ENCODE measurements around the gene CCDC188. TPM values are rescaled to one million over a fixed set of nuclear protein-coding genes. Genes with fewer than 3 reads are reported as not detected.

CCDC188 gene
- total RNA-seq, 1 experiment from 2014 or later: not detected

GRCh38 chr22:20135265-20135664, 15.6 kb downstream of the CCDC188 start:
- no TSS peak for BruUV-seq (replicated peaks)
- no peaks in the 10 kb centered on the region for H3K9me2 ChIP-seq (replicated peaks; ENCODE audit: low read length)
- H3K27me3 ChIP-seq (ENCODE audit: low read length): no peaks in the 10 kb centered on the region
- no peak overlapping the region for H2AFZ ChIP-seq (ENCODE audit: low read length)
- TF ChIP-seq EZH2phosphoT487 (IDR thresholded peaks at IDR 0.05; ENCODE audit: borderline replicate concordance, low read length): no peak
- no peak for TF ChIP-seq CTCF (conservative IDR thresholded peaks at IDR 0.05; ENCODE audit: low read depth, low read length)
- TF ChIP-seq EZH2 (IDR thresholded peaks at IDR 0.05; ENCODE audit: low read length, unreplicated experiment): no peak
- no peak for DNase-seq
- CTCF ChIA-PET: no interaction called here
- no peak overlapping the region for H3K27ac ChIP-seq (ENCODE audit: low read length)
- POLR2A ChIA-PET (ENCODE audit: unreplicated experiment): no interaction called here
- H3K4me1 ChIP-seq (ENCODE audit: insufficient read depth, low read length): peaks cover 7% of the 10 kb centered on the region; the same call in 1 of the 2 replicates
- no peak overlapping the region for H3K4me2 ChIP-seq (ENCODE audit: low read length)
- H4K20me1 ChIP-seq (ENCODE audit: low read length): no peaks in the 10 kb centered on the region
- no peaks in the 10 kb centered on the region for H3K36me3 ChIP-seq (ENCODE audit: low read depth, low read length)
- intact Hi-C loops (cut with micrococcal nuclease): no loop called here
- H3K9me3 ChIP-seq (ENCODE audit: low read length): no peaks in the 10 kb centered on the region
- ATAC-seq: no peak
- no peaks in the 10 kb centered on the region for H3F3A ChIP-seq (ENCODE audit: low read length, unreplicated experiment)
- no peak overlapping the region for H3K9ac ChIP-seq (ENCODE audit: low read length)
- H3K4me3 ChIP-seq (ENCODE audit: low read length): no peak overlapping the region
- H3K79me2 ChIP-seq (ENCODE audit: low read length): peaks cover 57% of the 10 kb centered on the region

DNA sequence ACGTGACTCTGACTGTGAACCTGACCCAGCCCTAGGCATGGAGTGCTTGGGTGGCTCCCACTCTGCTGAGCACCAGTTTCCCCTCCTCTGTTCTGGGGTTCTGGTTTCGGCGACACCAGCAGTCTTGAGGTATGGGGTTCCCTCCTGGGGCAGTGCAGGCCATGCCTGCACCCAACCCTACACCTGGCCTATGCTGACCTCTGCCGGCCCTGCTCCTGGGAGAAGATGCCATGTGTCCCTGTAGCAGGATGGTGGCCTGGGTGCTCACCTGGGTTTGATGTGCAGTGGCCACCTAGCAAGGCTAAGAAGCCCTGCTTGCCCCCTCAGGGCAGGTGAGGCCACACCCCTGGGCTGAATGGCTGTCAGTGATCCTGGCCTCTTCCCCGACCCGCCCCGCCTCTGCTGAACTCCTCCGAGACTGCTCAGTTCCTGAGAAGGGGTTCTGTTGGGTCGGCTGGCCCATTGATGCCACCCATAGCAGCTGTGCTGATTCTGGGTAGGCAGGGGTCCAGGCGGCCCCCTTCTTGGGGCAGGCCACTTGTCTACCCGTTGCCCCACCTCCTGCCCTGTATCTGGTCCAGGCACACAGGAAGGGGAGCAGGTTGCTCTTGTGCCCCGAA, 16.8 kb downstream of the CCDC188 start:
- ChIA-PET POLR2A (ENCODE audit: unreplicated experiment) (no interaction called here), CTCF (no interaction called here)
- TF ChIP-seq EZH2phosphoT487 (IDR thresholded peaks at IDR 0.05; ENCODE audit: borderline replicate concordance, low read length) (no peak), EZH2 (IDR thresholded peaks at IDR 0.05; ENCODE audit: low read length, unreplicated experiment) (no peak), CTCF (conservative IDR thresholded peaks at IDR 0.05; ENCODE audit: low read depth, low read length) (no peak)
- DNase-seq (no peak), ATAC-seq (no peak)
- no peaks in the 10 kb centered on the region for H3F3A ChIP-seq (ENCODE audit: low read length, unreplicated experiment)
- peaks cover 57% of the 10 kb centered on the region for H3K79me2 ChIP-seq (ENCODE audit: low read length)
- no peaks in the 10 kb centered on the region for H3K9me3 ChIP-seq (ENCODE audit: low read length)
- no peaks in the 10 kb centered on the region for H3K27me3 ChIP-seq (ENCODE audit: low read length)
- H3K9ac ChIP-seq (ENCODE audit: low read length): no peak overlapping the region
- H3K4me3 ChIP-seq (ENCODE audit: low read length): no peak overlapping the region
- no peak overlapping the region for H2AFZ ChIP-seq (ENCODE audit: low read length)
- no TSS peak for BruUV-seq (replicated peaks)
- no peaks in the 10 kb centered on the region for H3K36me3 ChIP-seq (ENCODE audit: low read depth, low read length)
- no peaks in the 10 kb centered on the region for H4K20me1 ChIP-seq (ENCODE audit: low read length)
- peaks cover 7% of the 10 kb centered on the region; the same call in 1 of the 2 replicates for H3K4me1 ChIP-seq (ENCODE audit: insufficient read depth, low read length)
- intact Hi-C loops (cut with micrococcal nuclease): no loop called here
- no peak overlapping the region for H3K27ac ChIP-seq (ENCODE audit: low read length)
- H3K4me2 ChIP-seq (ENCODE audit: low read length): no peak overlapping the region
- H3K9me2 ChIP-seq (replicated peaks; ENCODE audit: low read length): no peaks in the 10 kb centered on the region

DNA sequence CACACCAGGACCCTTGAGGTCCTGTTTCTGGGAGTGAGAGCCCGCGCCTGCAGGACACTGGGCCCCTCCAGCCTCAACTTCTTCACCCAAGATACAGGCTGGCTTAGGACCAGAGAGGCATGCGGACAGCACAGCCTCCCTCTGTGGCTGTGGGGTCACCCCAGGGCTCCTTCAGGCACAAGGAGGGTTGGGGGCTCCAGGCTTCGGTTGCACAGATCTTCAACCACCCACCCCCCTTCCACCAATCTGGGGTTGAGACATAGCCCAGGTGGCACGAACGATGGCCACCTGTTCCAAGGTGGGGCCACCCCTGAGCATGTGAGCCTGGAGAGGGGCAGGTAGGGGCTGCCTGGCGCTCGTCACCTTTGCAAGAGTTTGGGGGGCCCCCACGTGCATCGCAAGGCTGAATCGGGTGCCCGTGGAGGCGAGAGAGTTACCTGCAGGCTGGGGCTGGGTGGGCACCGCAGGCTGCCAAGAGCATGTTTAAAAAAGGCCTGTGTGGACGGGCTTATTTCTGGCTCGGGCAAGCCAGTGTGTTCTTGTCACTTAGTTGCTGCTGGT, 18.1 kb downstream of the CCDC188 start:
- Histone ChIP-seq H3K27ac (ENCODE audit: low read length) (no peak overlapping the region), H3K4me2 (ENCODE audit: low read length) (peak overlapping the region; percentile 93), H3K4me3 (ENCODE audit: low read length) (peak overlapping the region; percentile 74), H2AFZ (ENCODE audit: low read length) (peak overlapping the region; percentile 68; the same call in 1 of the 2 replicates), H3K4me1 (ENCODE audit: insufficient read depth, low read length) (peaks cover 7% of the 10 kb centered on the region; the same call in 1 of the 2 replicates), H3K9me3 (ENCODE audit: low read length) (no peaks in the 10 kb centered on the region), H3K79me2 (ENCODE audit: low read length) (peaks cover 56% of the 10 kb centered on the region), H3K36me3 (ENCODE audit: low read depth, low read length) (no peaks in the 10 kb centered on the region), H3F3A (ENCODE audit: low read length, unreplicated experiment) (no peaks in the 10 kb centered on the region), H3K27me3 (ENCODE audit: low read length) (no peaks in the 10 kb centered on the region), H3K9ac (ENCODE audit: low read length) (peak overlapping the region; percentile 72), H3K9me2 (replicated peaks; ENCODE audit: low read length) (no peaks in the 10 kb centered on the region), H4K20me1 (ENCODE audit: low read length) (no peaks in the 10 kb centered on the region)
- ChIA-PET POLR2A (ENCODE audit: unreplicated experiment) (no interaction called here), CTCF (no interaction called here)
- intact Hi-C loops (cut with micrococcal nuclease): no loop called here
- ATAC-seq: no peak
- TF ChIP-seq EZH2phosphoT487 (IDR thresholded peaks at IDR 0.05; ENCODE audit: borderline replicate concordance, low read length) (no peak), EZH2 (IDR thresholded peaks at IDR 0.05; ENCODE audit: low read length, unreplicated experiment) (no peak), CTCF (conservative IDR thresholded peaks at IDR 0.05; ENCODE audit: low read depth, low read length) (no peak)
- DNase-seq: no peak
- BruUV-seq (replicated peaks): no TSS peak

Measured in PC-3 (cell line).